ENCODE measurements around the gene OXSM. TPM values are rescaled to one million over a fixed set of nuclear protein-coding genes. Genes with fewer than 3 reads are reported as not detected.

The OXSM gene
- total and polyA plus RNA-seq, 10 of the 15 experiments (the other 5 are each of a cell fraction or from before 2014, with no cell fraction given): 12.9 to 37.5 (median 22.1) TPM

- no peak for TF ChIP-seq NFXL1 (IDR thresholded peaks at IDR 0.05; ENCODE audit: borderline replicate concordance)
- no peak for TF ChIP-seq TCF7 (IDR thresholded peaks at IDR 0.05; ENCODE audit: borderline replicate concordance)
- no peak for TF ChIP-seq RAD21 (IDR thresholded peaks at IDR 0.05; ENCODE audit: insufficient read depth, low read depth, low read length)
- TF ChIP-seq BMI1 (IDR thresholded peaks at IDR 0.05; ENCODE audit: borderline replicate concordance): no peak
- no peak for TF ChIP-seq YBX1 (IDR thresholded peaks at IDR 0.05)
- TF ChIP-seq CUX1 (IDR thresholded peaks at IDR 0.05; ENCODE audit: insufficient replicate concordance, low read depth, low read length): no peak
- TF ChIP-seq NFYA (IDR thresholded peaks at IDR 0.05; ENCODE audit: borderline replicate concordance, low read depth, low read length): no peak
- no peak for TF ChIP-seq IKZF2 (IDR thresholded peaks at IDR 0.05)
- no peak for TF ChIP-seq BCL3 (IDR thresholded peaks at IDR 0.05; ENCODE audit: borderline replicate concordance, insufficient read depth, low read depth, low read length, poor library complexity, severe bottlenecking)
- no peak for TF ChIP-seq ZBTB11 (CRISPR knock-in tag; IDR thresholded peaks at IDR 0.05)
- TF ChIP-seq SMC3 (IDR thresholded peaks at IDR 0.05; ENCODE audit: borderline replicate concordance, low read length): no peak
- no peak for TF ChIP-seq KLF5 (IDR thresholded peaks at IDR 0.05; ENCODE audit: partially characterized antibody)
- no peak for TF ChIP-seq PAX8 (IDR thresholded peaks at IDR 0.05)
- TF ChIP-seq TCF3 (IDR thresholded peaks at IDR 0.05; ENCODE audit: borderline replicate concordance, insufficient read depth, low read depth, low read length): 0 out of 2 replicates have a peak, but pooled peaks have one; percentile 12
- no peak for TF ChIP-seq ZBTB33 (IDR thresholded peaks at IDR 0.05)
- TF ChIP-seq SUPT20H (IDR thresholded peaks at IDR 0.05; ENCODE audit: borderline replicate concordance, control insufficient read depth, low read depth, low read length): no peak
- peak; percentile 56; the same call in 1 of the 2 replicates for TF ChIP-seq EED (IDR thresholded peaks at IDR 0.05; ENCODE audit: low read depth)
These were observed 7.9 kb upstream of the OXSM start (continued) for GRCh38 chr3:25781758-25782594.
